ENCODE data around the gene GPR39.

GPR39 gene

DNA sequence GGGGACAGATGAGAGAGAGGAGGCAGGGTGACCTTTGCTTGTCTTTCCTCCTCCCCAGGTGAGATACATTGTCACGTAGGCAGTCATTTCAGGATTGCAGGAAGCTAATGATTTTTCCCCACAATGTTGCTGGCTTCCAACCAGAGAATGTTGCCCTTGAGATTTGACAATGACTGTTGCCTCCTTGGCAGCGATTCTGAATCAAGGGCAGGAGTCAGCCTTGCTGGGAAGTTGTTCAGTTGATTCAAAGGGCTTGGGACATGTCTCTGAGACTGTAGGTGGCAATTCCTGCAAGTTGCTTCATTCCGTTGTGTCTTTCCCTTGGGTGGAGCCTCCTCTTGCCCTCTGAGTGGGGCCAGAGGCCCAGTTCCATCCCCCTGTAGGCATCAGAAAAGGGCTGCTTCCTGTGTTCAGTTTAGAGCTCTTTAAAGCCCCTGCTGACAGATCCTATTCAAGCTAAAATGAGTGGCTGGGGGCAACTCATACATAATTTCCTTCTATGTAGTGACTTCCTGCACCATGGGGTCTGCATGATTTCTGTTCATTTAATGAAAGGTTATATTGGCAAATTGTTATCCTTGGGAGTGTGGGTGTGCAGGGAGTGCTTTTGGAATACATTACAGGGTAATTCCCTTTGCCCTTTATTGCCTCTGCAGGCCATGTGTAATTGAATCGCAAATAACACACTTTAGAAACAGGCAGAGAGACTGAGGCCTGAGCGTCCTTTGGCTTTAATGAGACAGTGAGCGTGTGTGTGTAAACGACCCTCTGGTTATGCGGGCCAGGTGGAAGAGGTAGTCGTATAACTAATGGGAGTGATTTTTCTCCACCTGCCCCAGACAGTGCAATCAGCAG lies 52.4 kb downstream of the GPR39 start:
- no peak overlapping the region for H3K4me3 ChIP-seq (ENCODE audit: low read depth, low read length)
- TF ChIP-seq, protein P1, sequence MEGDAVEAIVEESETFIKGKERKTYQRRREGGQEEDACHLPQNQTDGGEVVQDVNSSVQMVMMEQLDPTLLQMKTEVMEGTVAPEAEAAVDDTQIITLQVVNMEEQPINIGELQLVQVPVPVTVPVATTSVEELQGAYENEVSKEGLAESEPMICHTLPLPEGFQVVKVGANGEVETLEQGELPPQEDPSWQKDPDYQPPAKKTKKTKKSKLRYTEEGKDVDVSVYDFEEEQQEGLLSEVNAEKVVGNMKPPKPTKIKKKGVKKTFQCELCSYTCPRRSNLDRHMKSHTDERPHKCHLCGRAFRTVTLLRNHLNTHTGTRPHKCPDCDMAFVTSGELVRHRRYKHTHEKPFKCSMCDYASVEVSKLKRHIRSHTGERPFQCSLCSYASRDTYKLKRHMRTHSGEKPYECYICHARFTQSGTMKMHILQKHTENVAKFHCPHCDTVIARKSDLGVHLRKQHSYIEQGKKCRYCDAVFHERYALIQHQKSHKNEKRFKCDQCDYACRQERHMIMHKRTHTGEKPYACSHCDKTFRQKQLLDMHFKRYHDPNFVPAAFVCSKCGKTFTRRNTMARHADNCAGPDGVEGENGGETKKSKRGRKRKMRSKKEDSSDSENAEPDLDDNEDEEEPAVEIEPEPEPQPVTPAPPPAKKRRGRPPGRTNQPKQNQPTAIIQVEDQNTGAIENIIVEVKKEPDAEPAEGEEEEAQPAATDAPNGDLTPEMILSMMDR (IDR thresholded peaks at IDR 0.05; ENCODE audit: insufficient read depth, low read depth, low read length, missing control alignments): no peak
- no peak for DNase-seq (ENCODE audit: low read depth)

DNA sequence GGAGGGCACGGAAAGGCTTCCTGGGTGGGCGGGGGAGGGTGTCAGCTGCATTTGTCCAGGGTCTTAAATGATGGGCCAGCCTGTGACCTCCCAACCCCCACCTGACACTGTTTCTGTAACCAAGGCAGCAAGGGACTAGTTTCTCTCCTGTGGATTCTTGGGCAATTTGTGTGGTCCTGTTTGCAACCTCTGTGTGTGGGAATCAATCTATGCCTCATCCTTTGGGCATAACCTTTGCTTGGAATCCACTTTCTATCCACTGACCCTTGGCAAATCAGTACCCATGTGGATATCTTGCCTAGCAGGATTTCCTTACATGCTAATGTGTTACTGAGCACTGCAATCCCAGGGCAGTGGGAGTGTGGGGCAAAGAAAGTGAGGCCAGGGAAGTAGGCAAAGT lies 54.1 kb downstream of the GPR39 start:
- H3K4me3 ChIP-seq (ENCODE audit: low read depth, low read length): no peak overlapping the region
- DNase-seq (ENCODE audit: low read depth): no peak
- TF ChIP-seq, protein P1 (IDR thresholded peaks at IDR 0.05; ENCODE audit: insufficient read depth, low read depth, low read length, missing control alignments): no peak

DNA sequence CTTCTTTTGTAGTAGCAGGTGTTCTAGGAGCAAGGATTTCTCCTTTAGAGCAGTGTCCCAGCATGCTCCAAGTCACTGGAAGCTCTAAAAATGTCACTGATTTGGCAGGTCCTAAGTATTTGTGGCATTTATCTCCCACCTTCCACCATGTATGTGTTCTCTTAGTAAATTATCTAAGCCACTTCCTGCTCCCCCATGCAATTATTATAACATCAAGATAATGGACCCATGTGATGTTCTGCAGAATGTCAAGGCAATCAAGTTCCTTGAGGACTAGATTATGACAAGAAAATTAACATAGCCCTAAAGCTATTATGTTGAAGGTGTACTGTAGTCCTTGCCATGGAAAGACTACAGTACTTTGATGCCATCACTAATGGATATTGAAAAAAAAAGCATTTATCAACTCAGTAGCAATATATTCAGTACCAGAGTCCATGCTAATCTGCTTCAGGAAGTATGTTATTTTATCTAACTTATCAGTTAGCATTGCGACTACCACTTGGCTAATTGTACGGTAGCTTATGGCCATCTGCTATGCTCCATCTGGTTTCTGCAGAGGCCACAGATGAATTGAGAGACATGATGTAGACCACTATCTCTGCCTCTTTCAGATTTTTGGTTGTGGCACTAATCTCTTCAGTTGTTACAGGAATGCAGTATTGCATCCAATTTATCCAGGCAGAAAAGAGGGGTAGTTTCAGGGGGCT lies 56.7 kb downstream of the GPR39 start:
- H3K4me3 ChIP-seq (ENCODE audit: low read depth, low read length): no peak overlapping the region
- DNase-seq (ENCODE audit: low read depth): no peak
- TF ChIP-seq, protein P1 (IDR thresholded peaks at IDR 0.05; ENCODE audit: insufficient read depth, low read depth, low read length, missing control alignments): no peak

DNA sequence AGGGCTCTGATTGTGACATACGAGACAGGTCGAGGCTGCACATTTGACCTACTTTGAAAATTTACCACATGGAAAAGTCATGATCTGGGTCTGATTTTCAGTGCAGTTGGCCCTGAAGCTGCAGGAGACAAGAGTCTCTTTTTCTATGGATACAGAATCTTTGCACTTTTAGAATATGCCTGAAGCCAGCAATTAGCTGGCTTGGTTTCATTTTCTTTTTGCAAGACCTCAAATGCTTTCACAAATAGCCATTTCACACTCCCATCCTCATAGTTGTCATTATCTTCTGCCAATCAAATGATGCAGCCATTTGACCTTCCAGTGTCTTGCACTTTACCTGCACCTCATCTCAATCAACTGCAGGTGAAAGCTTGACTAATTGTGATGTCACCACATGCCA lies 59.0 kb downstream of the GPR39 start:
- no peak for DNase-seq (ENCODE audit: low read depth)
- TF ChIP-seq, protein P1 (IDR thresholded peaks at IDR 0.05; ENCODE audit: insufficient read depth, low read depth, low read length, missing control alignments): no peak
- no peak overlapping the region for H3K4me3 ChIP-seq (ENCODE audit: low read depth, low read length)

DNA sequence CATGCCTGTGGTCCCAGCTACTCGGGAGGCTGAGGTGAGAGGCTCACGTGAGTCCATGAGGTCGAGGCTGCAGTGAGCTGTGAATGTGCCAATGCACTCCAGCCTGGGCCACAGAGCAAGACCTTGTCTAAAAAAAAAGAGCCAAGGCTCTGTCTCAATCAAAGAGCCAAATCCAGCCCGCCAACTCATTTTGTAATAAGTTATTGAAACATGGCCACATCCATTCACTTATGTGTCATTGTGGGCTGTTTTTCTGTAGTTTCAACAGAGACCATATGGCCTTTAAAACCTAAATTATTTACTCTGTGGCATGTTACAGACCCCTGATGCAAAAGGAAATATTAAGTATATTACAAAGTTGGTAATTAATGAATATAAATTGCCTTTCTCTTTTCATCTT lies 60.8 kb downstream of the GPR39 start:
- no peak overlapping the region for H3K4me3 ChIP-seq (ENCODE audit: low read depth, low read length)
- TF ChIP-seq, protein P1 (IDR thresholded peaks at IDR 0.05; ENCODE audit: insufficient read depth, low read depth, low read length, missing control alignments): no peak
- DNase-seq (ENCODE audit: low read depth): no peak

DNA sequence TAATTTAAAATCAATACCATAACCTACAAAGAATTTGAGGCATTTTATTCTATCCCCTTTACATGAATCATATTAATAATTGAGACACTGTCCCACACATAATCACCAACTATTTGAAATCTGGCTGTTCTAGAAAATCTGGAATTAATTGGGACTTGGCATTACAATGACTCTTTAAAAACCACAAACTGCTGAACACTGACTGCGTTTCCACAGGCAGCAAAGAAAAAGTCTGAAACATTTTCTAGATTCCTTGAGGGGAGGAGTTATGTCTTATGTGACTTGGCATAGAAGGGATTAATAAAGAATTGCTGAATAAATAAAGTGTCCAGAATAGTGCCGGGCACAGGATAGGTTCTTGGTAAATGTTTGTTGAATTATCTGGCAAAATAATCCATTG lies 61.4 kb downstream of the GPR39 start:
- TF ChIP-seq, protein P1 (IDR thresholded peaks at IDR 0.05; ENCODE audit: insufficient read depth, low read depth, low read length, missing control alignments): no peak
- H3K4me3 ChIP-seq (ENCODE audit: low read depth, low read length): no peak overlapping the region

More for the DNA sequence above, 61.4 kb downstream of the GPR39 start:
- DNase-seq (ENCODE audit: low read depth): no peak
